Measurements from ENCODE around the gene CD37. TPM values are rescaled to one million over a fixed set of nuclear protein-coding genes. Genes with fewer than 3 reads are reported as not detected.
A peak's percentile ranks its signal among the peaks of the same experiment; 100 is the strongest.

Gene CD37
- total and polyA plus RNA-seq, 10 of the 15 experiments (the other 5 are each of a cell fraction or from before 2014, with no cell fraction given): 34.1 to 359 (median 108) TPM

DNA sequence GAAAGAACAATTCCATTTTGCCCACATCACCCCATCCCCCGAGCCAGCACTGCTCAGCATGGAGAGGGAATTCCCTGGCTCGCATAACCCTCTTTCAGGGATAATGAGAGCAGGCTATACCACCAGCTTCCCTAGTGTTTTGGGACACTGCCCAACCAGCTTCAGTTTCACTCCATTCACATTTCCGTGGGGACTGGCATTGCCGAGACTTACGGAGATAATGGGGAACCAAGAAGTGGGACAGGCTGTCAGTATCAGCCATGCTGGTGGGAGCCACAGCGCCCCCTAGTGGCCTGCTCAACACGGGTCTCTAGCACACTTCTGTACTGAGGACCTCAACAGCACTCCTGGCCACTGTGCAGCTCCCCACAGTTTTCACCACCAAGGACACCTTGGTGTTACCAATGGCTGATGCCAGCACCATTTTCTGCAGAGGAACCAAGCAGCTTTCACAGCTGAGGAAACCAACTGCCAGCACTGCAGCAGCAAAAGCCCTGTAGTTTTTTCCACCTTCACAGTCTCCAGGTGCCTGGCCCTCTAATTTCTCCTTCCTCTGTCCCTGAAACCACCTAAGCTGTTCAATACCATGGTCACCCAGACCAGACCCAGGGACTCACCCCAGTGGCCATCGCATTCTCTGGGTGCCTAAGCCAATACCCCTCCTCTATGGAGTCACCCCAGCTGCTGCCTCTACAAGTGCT lies 33.9 kb upstream of the CD37 start:
- H2AFZ ChIP-seq (ENCODE audit: control insufficient read depth, low read depth, low read length): peak overlapping the region; percentile 85
- intact Hi-C loops (cut with micrococcal nuclease; ENCODE audit: unreplicated experiment) (loop anchor here (1.0 kb wide), 1 partner anchor 75 kb away; no protein-coding TSS in a partner anchor), in situ Hi-C loops (cut with MboI) (no loop called here)
- SMC1A ChIA-PET (ENCODE audit: uncharacterized antibody, unreplicated experiment): interaction anchor here (0.7 to 2.1 kb wide), 9 partner anchors 11 to 116 kb away, joined by 3 to 11 read pairs (median 4); no protein-coding TSS in a partner anchor
- no peaks in the 10 kb centered on the region for H3K79me2 ChIP-seq (ENCODE audit: control insufficient read depth, insufficient read depth, low read length)
- H3K36me3 ChIP-seq (ENCODE audit: control insufficient read depth in 2 of 2, insufficient read depth in 2 of 2, low read length in 1 of 2): no peaks in the 10 kb centered on the region
- no peaks in the 10 kb centered on the region for H4K20me1 ChIP-seq (ENCODE audit: control insufficient read depth, insufficient read depth)
- no peaks in the 10 kb centered on the region for H3K9me3 ChIP-seq (replicated peaks; ENCODE audit: control insufficient read depth, insufficient read depth, low read length)
- H3K4me3 ChIP-seq: no peak overlapping the region
- FAIRE-seq: peak; percentile 89
- H3K4me1 ChIP-seq (ENCODE audit: control insufficient read depth, insufficient read depth, low read length): no peaks in the 10 kb centered on the region; the same call in 1 of the 2 replicates
- 10% methylated on average over 8 of the region's 8 CpGs for WGBS (ENCODE audit: insufficient coverage, insufficient replicate concordance, low lambda C conversion rate, missing lambda C conversion rate)
- TF ChIP-seq YY1 (IDR thresholded peaks at IDR 0.05; ENCODE audit: low read depth, low read length) (peak; percentile 90), IKZF1 (conservative IDR thresholded peaks at IDR 0.05) (peak; percentile 60), IKZF2 (IDR thresholded peaks at IDR 0.05) (peak in 1 of 2 experiments; percentile 63; a peak in 1 of 4 replicates), SMARCA5 (IDR thresholded peaks at IDR 0.05) (peak; percentile 66; the same call in 1 of the 2 replicates), LARP7 (IDR thresholded peaks at IDR 0.05) (peak; percentile 50; the same call in 1 of the 2 replicates), SIN3A (IDR thresholded peaks at IDR 0.05; ENCODE audit: low read depth, low read length) (no peak), CREM (IDR thresholded peaks at IDR 0.05; ENCODE audit: low read depth) (no peak), BMI1 (IDR thresholded peaks at IDR 0.05; ENCODE audit: borderline replicate concordance) (no peak), RAD21 (IDR thresholded peaks at IDR 0.05; ENCODE audit: insufficient read depth, low read depth, low read length) (peak; percentile 49), IRF4 (IDR thresholded peaks at IDR 0.05; ENCODE audit: low read depth, low read length) (0 out of 2 replicates have a peak, but pooled peaks have one; percentile 57), GATAD2B (conservative IDR thresholded peaks at IDR 0.05; ENCODE audit: low read depth) (0 out of 2 replicates have a peak, but pooled peaks have one; percentile 33), SKIL (IDR thresholded peaks at IDR 0.05; ENCODE audit: low read depth, poor library complexity, severe bottlenecking) (no peak), BHLHE40 (IDR thresholded peaks at IDR 0.05; ENCODE audit: borderline replicate concordance in 1 of 2, low read depth in 2 of 2, low read length in 1 of 2) (peak in 1 of 2 experiments; percentile 23; a peak in 1 of 4 replicates), SMC3 (IDR thresholded peaks at IDR 0.05; ENCODE audit: borderline replicate concordance, low read length) (peak; percentile 63; the same call in 1 of the 2 replicates)
- TF ChIP-seq, protein P1, sequence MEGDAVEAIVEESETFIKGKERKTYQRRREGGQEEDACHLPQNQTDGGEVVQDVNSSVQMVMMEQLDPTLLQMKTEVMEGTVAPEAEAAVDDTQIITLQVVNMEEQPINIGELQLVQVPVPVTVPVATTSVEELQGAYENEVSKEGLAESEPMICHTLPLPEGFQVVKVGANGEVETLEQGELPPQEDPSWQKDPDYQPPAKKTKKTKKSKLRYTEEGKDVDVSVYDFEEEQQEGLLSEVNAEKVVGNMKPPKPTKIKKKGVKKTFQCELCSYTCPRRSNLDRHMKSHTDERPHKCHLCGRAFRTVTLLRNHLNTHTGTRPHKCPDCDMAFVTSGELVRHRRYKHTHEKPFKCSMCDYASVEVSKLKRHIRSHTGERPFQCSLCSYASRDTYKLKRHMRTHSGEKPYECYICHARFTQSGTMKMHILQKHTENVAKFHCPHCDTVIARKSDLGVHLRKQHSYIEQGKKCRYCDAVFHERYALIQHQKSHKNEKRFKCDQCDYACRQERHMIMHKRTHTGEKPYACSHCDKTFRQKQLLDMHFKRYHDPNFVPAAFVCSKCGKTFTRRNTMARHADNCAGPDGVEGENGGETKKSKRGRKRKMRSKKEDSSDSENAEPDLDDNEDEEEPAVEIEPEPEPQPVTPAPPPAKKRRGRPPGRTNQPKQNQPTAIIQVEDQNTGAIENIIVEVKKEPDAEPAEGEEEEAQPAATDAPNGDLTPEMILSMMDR (IDR thresholded peaks at IDR 0.05 in 2 of 3, conservative IDR thresholded peaks at IDR 0.05 in 1 of 3; ENCODE audit: control insufficient read depth in 2 of 3, extremely low read depth in 1 of 3, insufficient read depth in 1 of 3, low read depth in 3 of 3, low read length in 3 of 3): peak; percentile 88 to 96 (median 96); a peak in 5 of 6 replicates
- TF ChIP-seq, protein P2, sequence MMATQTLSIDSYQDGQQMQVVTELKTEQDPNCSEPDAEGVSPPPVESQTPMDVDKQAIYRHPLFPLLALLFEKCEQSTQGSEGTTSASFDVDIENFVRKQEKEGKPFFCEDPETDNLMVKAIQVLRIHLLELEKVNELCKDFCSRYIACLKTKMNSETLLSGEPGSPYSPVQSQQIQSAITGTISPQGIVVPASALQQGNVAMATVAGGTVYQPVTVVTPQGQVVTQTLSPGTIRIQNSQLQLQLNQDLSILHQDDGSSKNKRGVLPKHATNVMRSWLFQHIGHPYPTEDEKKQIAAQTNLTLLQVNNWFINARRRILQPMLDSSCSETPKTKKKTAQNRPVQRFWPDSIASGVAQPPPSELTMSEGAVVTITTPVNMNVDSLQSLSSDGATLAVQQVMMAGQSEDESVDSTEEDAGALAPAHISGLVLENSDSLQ (IDR thresholded peaks at IDR 0.05): peak; percentile 65; the same call in 1 of the 2 replicates
- BruUV-seq (replicated peaks): no TSS peak
- peak; percentile 100 for ATAC-seq
- no peak overlapping the region for H3K9ac ChIP-seq (ENCODE audit: control insufficient read depth, insufficient read depth, low read length)
- no peaks in the 10 kb centered on the region for H3K27me3 ChIP-seq (replicated peaks in 1 of 2; ENCODE audit: control insufficient read depth in 2 of 2, insufficient read depth in 2 of 2, low read length in 1 of 2)
- H3K27ac ChIP-seq (ENCODE audit: control insufficient read depth, insufficient read depth): no peak overlapping the region
- POLR2A ChIA-PET: interaction anchor here (0.5 to 0.9 kb wide), 2 partner anchors 12 to 627 kb away, joined by 3 read pairs; no protein-coding TSS in a partner anchor
- peak; percentile 40 for DNase-seq (ENCODE audit: low read depth, low spot score)
- CTCF ChIA-PET: interaction anchor here (0.6 to 3.6 kb wide), 37 partner anchors 10 to 260 kb away, joined by 3 to 22 read pairs (median 4); partner anchors contain the start of genes CD37 and TEAD2
- RAD21 ChIA-PET (ENCODE audit: unreplicated experiment): interaction anchor here (0.6 to 1.3 kb wide), 4 partner anchors 21 to 93 kb away, joined by 3 read pairs; no protein-coding TSS in a partner anchor
- H3K4me2 ChIP-seq (ENCODE audit: control insufficient read depth, insufficient read depth): peak overlapping the region; percentile 87

All from GM12878 (cell line).